Naive B cell (primary cell): Measurements from ENCODE around the gene DCTD. TPM values are rescaled to one million over a fixed set of nuclear protein-coding genes. Genes with fewer than 3 reads are reported as not detected.

Source experiments
- ATAC-seq, 2 donors: fragments of 150-1000 bp; cut with Tn5 transposase; 2 replicates each; pipeline ENCODE4 v1.10.0; 2021; ENCODE audit warnings: low read depth in 2 of 2, mild to moderate bottlenecking in 2 of 2, moderate library complexity in 2 of 2
- DNase-seq: peaks from one replicate; pipeline ENCODE4 v3.0.0; 2022
- H3K27ac Mint-ChIP-seq, 6 donors: one replicate each; pipeline ENCODE4 v1.8.0; 2020 to 2022; ENCODE audit warnings: mild to moderate bottlenecking in 6 of 6, mixed read lengths in 6 of 6, moderate library complexity in 5 of 6, inconsistent platforms in 2 of 6
- H3K27me3 Mint-ChIP-seq, 3 donors: one replicate each; pipeline ENCODE4 v1.8.0; 2021 to 2022; ENCODE audit warnings: mixed read lengths in 3 of 3, mild to moderate bottlenecking in 1 of 3
- H3K36me3 Mint-ChIP-seq, 2 donors: one replicate each; pipeline ENCODE4 v1.8.0; 2020 to 2022; ENCODE audit warnings: mixed read lengths in 2 of 2, inconsistent platforms in 1 of 2, mild to moderate bottlenecking in 1 of 2
- H3K4me1 Mint-ChIP-seq, 3 donors: one replicate each; pipeline ENCODE4 v1.8.0; 2020 to 2022; ENCODE audit warnings: mixed read lengths in 3 of 3, inconsistent platforms in 1 of 3, mild to moderate bottlenecking in 1 of 3, moderate library complexity in 1 of 3
- H3K4me3 Mint-ChIP-seq, 8 donors: one replicate each; pipeline ENCODE4 v1.8.0; 2020 to 2022; ENCODE audit warnings: mild to moderate bottlenecking in 8 of 8, mixed read lengths in 8 of 8, moderate library complexity in 8 of 8, inconsistent platforms in 2 of 8
- H3K9me3 Mint-ChIP-seq, 7 donors: one replicate each; pipeline ENCODE4 v1.8.0; 2020 to 2022; ENCODE audit warnings: mixed read lengths in 7 of 7, mild to moderate bottlenecking in 5 of 7, inconsistent platforms in 2 of 7, moderate library complexity in 1 of 7
- polyA plus RNA-seq, 6 donors: library from polyadenylated mRNA; unstranded; fragments of 300-500 nt; fragmentation: Illumina TruSeq; gene quantifications; one replicate each; pipeline ENCODE4 v1.2.3, GENCODE V29; 2021; ENCODE audit warnings: low read depth in 6 of 6

DCTD gene
- polyA plus RNA-seq, 6 donors from 2014 or later: 84.2 to 141 (median 97.0) TPM

DNA sequence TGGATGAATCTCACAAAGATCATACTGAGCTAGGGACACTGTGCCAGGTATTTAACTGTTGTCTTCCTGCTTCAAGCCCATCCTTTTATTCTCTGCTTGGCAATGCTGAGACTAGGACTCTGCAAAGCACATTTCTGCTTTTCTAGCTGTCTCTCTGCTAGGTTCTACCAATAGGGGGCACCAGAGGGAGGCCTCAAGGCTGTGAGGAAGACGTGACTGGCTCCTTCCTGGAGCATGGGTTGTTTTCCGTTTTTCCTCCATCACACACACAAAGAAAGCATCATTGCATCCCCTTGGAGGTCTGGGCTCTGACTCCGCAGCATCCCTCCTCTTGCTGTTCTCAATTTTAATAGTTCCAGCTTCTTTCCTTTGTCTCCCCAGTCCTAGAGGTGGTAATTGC, 10.9 kb upstream of the DCTD start:
- H3K4me1 Mint-ChIP-seq: no peaks in the 10 kb centered on the region
- H3K27ac Mint-ChIP-seq: no peak overlapping the region
- peaks cover 22 to 27% (median 25%) of the 10 kb centered on the region in 3 donors for H3K27me3 Mint-ChIP-seq
- no peaks in the 10 kb centered on the region for H3K9me3 Mint-ChIP-seq
- DNase-seq (no peak), ATAC-seq (no peak)
- no peaks in the 10 kb centered on the region for H3K36me3 Mint-ChIP-seq
- no peak overlapping the region for H3K4me3 Mint-ChIP-seq

DNA sequence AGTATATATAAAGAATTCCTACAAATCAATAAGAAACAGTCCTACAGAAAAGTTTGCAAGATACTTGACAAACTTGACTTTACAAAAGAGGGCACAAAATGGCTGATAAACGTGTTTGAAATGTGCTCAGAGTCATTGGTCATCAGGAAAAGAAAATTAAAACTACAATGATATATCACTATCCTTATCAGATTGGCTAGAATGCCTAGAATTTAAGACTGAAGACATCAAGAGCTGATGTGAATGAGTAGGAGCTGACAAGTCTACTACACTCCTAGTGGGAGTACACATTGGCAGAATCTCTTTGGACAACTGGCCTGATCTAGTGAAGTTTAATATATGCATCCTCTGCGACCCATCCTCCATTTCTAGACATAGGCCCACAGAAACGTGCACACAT, 10.3 kb upstream of the DCTD start:
- no peaks in the 10 kb centered on the region for H3K9me3 Mint-ChIP-seq
- no peak overlapping the region for H3K27ac Mint-ChIP-seq
- no peak for DNase-seq
- no peaks in the 10 kb centered on the region for H3K4me1 Mint-ChIP-seq
- peaks cover 24 to 29% (median 26%) of the 10 kb centered on the region in 3 donors for H3K27me3 Mint-ChIP-seq
- H3K36me3 Mint-ChIP-seq: no peaks in the 10 kb centered on the region
- H3K4me3 Mint-ChIP-seq: no peak overlapping the region
- ATAC-seq: no peak

DNA sequence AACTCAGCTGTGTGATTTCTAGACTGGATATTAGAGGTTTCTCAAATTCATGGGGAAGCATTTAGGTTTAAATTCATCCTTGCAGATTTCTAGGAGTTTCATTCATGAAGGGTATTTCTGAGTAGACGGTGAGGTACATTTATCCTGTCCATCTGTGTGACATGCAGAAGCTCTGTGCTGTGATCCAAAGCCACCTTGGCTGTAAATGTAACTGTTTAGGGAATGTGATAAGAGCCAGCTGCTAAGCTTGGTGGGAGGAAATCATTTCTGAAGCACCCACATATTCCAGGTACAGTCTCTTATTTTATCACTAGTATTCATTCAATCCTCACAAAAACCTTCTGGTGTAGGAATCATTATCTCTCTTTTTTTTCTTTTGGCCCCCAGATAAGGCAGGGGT, 8.7 kb upstream of the DCTD start:
- Mint-ChIP-seq H3K36me3 (no peaks in the 10 kb centered on the region), H3K4me1 (no peaks in the 10 kb centered on the region), H3K9me3 (no peaks in the 10 kb centered on the region), H3K27me3 (peaks cover 30 to 36% (median 36%) of the 10 kb centered on the region in 3 donors), H3K27ac (no peak overlapping the region), H3K4me3 (no peak overlapping the region)
- DNase-seq: no peak
- ATAC-seq: no peak

DNA sequence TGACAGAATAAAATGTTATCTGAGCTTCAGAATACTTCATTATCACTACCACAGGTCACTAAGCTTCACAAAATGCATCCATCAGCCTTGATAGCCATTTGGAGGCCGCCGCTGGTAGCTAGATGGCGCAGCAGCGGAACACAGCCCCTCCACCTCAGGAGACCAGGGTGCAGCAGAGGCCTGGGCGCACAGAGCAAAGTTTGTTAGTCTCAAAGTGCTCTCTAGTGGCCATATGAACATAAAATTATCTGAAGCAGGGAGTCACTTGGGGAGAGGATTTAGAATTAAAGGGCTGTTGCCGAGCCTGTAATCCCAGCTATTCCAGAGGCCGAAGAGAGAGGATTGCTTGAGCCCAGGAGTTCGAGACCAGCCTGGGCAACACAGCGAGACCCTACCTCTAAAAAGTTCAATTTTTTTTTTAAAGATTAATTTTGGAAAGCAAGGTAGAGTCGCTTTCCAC, 8.1 kb upstream of the DCTD start:
- H3K36me3 Mint-ChIP-seq: no peaks in the 10 kb centered on the region
- ATAC-seq: peak; percentile 100

DNA sequence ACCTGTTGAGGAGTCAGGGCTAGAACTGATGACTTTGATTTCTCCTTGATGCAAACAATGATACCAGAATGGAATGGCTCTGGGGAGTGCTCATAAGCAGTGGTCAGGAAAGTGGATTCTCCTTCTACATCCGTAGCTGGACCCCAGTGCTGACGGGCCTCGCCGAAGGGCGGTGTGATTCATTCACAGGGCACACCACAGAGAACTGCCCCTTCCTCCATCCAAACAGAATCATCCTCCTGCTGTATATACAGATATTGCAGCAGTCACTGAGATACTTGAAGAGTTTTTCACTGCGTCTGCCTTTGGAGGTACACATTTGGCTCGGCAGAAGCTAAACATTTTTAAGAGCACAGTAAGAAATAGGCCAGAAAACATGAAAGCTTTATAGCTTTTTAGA, 7.3 kb upstream of the DCTD start:
- no peak overlapping the region for H3K4me3 Mint-ChIP-seq
- H3K36me3 Mint-ChIP-seq: no peaks in the 10 kb centered on the region
- peaks cover 0 to 3% (median 0%) of the 10 kb centered on the region in 3 donors for H3K4me1 Mint-ChIP-seq
- DNase-seq (no peak), ATAC-seq (no peak)
- H3K9me3 Mint-ChIP-seq: no peaks in the 10 kb centered on the region
- no peak overlapping the region for H3K27ac Mint-ChIP-seq
- peaks cover 25 to 36% (median 30%) of the 10 kb centered on the region in 3 donors for H3K27me3 Mint-ChIP-seq

More for the DNA sequence above, 8.1 kb upstream of the DCTD start:
- no peak overlapping the region for H3K4me3 Mint-ChIP-seq
- no peak overlapping the region for H3K27ac Mint-ChIP-seq
- DNase-seq: peak; percentile 71
- no peaks in the 10 kb centered on the region for H3K9me3 Mint-ChIP-seq
- no peaks in the 10 kb centered on the region for H3K4me1 Mint-ChIP-seq
- H3K27me3 Mint-ChIP-seq: peaks cover 25 to 36% (median 35%) of the 10 kb centered on the region in 3 donors

DNA sequence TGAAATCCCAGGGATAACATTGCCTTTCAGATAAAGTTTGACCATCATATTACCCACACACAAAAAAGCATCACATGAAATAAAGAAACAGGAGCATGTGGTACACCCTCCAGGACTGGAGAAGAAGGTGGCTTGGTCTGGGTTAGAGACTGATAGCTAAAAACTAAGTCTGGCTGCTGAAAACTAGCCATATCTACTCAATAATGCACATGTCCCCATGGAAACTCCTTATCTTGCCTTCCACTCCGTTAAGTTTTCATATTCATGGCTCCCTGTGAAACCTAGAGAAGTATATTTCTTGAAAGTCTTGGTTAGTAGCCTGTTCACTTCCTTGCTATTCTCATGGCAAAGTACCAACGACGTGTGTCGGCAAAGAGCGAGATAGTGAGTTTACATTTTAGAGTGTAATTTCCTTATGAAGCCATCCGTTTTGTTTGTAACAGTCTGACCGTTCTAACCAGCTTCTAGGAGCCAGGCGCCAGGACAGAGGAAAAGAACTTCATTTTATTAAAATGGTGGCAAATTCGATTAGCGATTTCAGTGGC, 6.7 kb upstream of the DCTD start:
- Mint-ChIP-seq H3K36me3 (no peaks in the 10 kb centered on the region), H3K4me1 (peaks cover 2 to 10% (median 3%) of the 10 kb centered on the region in 3 donors), H3K4me3 (no peak overlapping the region), H3K27me3 (peaks cover 25 to 36% (median 30%) of the 10 kb centered on the region in 3 donors), H3K9me3 (peaks cover 0 to 2% (median 0%) of the 10 kb centered on the region in 7 donors), H3K27ac (no peak overlapping the region)
- DNase-seq: no peak
- no peak for ATAC-seq

DNA sequence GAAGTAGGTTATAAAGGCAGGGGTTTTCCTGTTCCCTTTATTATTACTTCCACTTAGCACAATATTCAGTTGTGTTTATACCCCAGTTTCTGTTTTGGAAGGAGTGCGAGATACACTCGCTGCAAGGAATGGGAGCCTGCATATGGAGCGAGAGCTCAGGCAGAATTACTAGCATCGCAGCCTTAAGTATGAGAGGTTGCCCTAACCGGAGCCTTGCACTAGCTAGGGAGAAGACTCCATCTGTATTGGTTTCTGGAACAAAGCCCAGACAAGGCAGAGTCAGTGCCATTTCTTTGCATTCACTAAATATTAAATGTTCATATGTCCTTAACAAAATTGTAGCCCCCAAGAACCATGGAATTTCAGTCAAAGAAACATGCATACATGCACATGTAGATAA, 6.2 kb upstream of the DCTD start:
- H3K4me1 Mint-ChIP-seq: peaks cover 6 to 15% (median 8%) of the 10 kb centered on the region in 3 donors
- peaks cover 25 to 36% (median 30%) of the 10 kb centered on the region in 3 donors for H3K27me3 Mint-ChIP-seq
- ATAC-seq: no peak
- H3K36me3 Mint-ChIP-seq: no peaks in the 10 kb centered on the region
- H3K9me3 Mint-ChIP-seq: peaks cover 0 to 4% (median 0%) of the 10 kb centered on the region in 7 donors
- no peak overlapping the region for H3K27ac Mint-ChIP-seq
- no peak for DNase-seq
- H3K4me3 Mint-ChIP-seq: no peak overlapping the region

DNA sequence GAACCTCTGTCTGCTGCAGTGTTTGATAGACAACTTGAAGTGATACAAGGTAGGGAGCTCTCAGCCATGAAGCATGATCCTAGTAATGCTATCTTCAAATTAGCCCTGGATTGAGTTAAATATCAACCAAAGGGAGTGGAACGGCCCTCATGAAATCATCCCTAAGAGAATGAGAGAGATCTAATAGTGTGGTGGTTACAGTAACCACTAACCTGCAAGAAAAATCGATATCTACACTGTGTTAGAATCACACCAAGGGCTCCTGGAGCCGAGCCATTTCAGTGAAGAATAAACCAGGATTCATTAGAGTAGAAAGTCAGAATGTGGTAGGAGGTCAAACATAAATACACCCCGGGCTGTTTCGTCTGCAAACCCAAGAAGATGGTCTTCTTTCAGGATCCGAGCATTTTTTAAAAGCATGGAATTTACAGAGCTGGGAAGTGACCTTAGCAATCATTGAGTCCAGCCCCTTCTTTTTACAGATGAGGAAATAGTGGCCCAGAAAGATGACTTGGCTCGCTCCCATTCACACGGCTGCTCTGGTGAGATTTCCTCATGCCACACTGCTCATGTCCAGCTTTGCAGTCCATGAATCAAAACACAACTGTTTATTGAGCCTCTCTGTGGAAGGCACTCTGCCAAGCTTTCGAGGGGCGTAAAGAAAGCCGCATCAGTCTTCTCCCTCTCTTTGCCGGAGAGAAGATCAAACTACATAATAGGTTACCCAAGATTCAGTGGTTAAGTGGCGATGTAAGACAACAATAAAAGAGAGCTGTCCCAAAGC, 5.5 kb upstream of the DCTD start:
- ATAC-seq (no peak), DNase-seq (no peak)
- no peak overlapping the region for H3K4me3 Mint-ChIP-seq
- peaks cover 10 to 22% (median 15%) of the 10 kb centered on the region in 3 donors for H3K4me1 Mint-ChIP-seq
- no peaks in the 10 kb centered on the region for H3K36me3 Mint-ChIP-seq
- peaks cover 0 to 4% (median 0%) of the 10 kb centered on the region in 7 donors for H3K9me3 Mint-ChIP-seq
- no peak overlapping the region for H3K27ac Mint-ChIP-seq
- H3K27me3 Mint-ChIP-seq: peaks cover 20 to 30% (median 29%) of the 10 kb centered on the region in 3 donors

DNA sequence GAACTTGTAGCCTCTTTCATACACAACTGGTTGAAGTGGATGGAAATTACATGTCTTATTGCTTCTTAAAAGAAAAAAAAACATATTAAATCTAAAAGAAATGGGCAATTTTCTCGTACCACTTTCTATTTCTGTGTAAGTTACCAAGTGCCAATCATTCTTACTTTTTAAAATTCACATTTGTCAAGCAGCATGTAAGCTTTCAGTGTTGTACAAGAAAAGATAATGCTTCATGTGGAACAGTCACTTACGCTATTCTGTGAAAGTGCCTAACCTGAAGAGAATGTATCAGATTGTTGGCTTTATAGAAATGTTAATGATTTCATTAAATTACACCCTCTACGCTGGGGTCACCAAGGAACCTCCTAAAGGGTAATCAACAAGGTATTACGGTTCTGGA, 4.4 kb upstream of the DCTD start:
- Mint-ChIP-seq H3K27me3 (peaks cover 20 to 30% (median 27%) of the 10 kb centered on the region in 3 donors), H3K36me3 (no peaks in the 10 kb centered on the region), H3K27ac (no peak overlapping the region), H3K9me3 (peaks cover 0 to 4% (median 0%) of the 10 kb centered on the region in 7 donors), H3K4me3 (no peak overlapping the region), H3K4me1 (peaks cover 12 to 23% (median 16%) of the 10 kb centered on the region in 3 donors)
- ATAC-seq: no peak
- no peak for DNase-seq

DNA sequence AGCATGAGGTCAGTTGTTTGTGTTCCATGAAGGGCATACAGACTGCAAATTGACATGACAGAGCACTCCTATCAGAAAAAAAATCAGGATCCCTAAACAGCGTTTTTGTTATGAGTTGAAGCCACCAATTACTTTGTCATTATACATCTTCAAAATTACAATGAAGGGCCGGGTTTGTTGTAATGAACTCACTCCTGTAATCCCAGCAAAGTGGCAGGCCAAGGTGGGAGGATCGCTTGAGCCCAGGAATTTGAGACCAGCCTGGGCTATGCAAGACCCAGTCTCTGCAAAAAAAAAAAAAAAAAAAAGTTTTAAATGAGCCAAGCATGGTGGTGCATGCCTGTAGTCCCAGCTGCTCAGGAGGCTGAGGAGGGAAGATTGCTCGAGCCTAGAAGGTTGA, 3.5 kb upstream of the DCTD start:
- no peak overlapping the region for H3K4me3 Mint-ChIP-seq
- no peak for DNase-seq
- H3K27me3 Mint-ChIP-seq: peaks cover 20 to 30% (median 27%) of the 10 kb centered on the region in 3 donors
- H3K27ac Mint-ChIP-seq: no peak overlapping the region
- H3K4me1 Mint-ChIP-seq: peaks cover 21 to 32% (median 23%) of the 10 kb centered on the region in 3 donors
- no peak for ATAC-seq
- H3K36me3 Mint-ChIP-seq: no peaks in the 10 kb centered on the region
- H3K9me3 Mint-ChIP-seq: peaks cover 0 to 4% (median 0%) of the 10 kb centered on the region in 7 donors

DNA sequence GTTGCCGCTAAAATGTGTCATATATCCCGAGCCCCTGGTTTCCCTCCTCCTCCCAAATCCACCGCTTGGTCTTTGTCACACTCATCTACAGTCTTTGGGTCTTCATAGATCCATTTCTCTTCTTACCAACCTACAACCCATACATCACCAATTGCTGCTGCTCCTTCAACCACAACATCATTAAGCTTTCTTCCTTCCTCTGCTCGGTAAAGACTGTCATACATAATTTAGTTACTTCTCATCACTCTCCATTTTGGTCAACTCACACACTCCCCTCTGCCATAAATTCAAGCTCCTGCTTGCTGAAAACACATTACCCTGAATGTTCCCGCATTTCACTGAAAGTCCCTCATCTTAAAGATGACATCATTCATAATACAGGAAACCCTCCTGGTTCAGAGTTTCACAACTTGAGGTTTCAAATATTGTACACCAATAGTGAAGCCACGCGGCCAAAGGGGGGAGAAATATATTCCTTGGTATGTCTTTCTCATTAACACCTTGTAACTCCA, 1.7 kb upstream of the DCTD start:
- H3K4me3 Mint-ChIP-seq: peak overlapping the region; percentile 37 to 98 (median 78)
- peak overlapping the region; percentile 82 to 99 (median 94) for H3K27ac Mint-ChIP-seq
- DNase-seq (no peak), ATAC-seq (no peak)
- peaks cover 0 to 4% (median 0%) of the 10 kb centered on the region in 7 donors for H3K9me3 Mint-ChIP-seq
- peaks cover 15 to 27% (median 19%) of the 10 kb centered on the region in 3 donors for H3K27me3 Mint-ChIP-seq
- peaks cover 21 to 32% (median 25%) of the 10 kb centered on the region in 3 donors for H3K4me1 Mint-ChIP-seq
- H3K36me3 Mint-ChIP-seq: no peaks in the 10 kb centered on the region

DNA sequence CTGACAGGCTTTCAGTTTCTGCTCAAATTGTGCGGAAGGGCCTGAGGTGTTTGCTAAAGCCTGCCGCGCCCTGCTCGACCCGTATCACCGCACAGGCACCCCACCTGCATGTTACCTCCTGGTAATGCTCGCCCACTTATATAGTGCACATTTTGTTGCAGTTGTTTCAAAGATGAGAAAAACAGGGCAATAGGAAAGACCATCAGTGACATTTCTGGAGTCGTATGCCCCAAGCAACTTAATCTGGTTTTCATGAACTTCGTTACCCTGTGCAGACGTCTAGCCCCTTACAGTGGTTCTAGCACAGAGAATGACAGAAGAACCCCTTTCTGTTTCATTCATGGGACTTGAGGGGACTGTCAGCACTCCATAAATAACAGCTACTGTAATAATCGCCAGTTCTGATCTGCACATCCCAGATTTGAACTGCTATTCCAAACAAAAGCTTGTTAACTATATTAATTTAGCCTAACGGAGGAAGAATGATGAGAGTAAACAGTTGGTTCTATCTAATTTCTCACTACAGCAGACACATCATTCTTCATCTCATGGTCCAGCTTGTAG, 940 bp upstream of the DCTD start:
- ATAC-seq (peak; percentile 11 to 12), DNase-seq (no peak)
- Mint-ChIP-seq H3K27ac (peak overlapping the region; percentile 82 to 99 (median 94)), H3K4me3 (peak overlapping the region; percentile 62 to 98 (median 95)), H3K4me1 (peaks cover 21 to 33% (median 25%) of the 10 kb centered on the region in 3 donors), H3K9me3 (peaks cover 0 to 4% (median 0%) of the 10 kb centered on the region in 7 donors), H3K27me3 (peaks cover 9 to 20% (median 12%) of the 10 kb centered on the region in 3 donors), H3K36me3 (peaks cover 5 to 6% of the 10 kb centered on the region in 2 donors)

DNA sequence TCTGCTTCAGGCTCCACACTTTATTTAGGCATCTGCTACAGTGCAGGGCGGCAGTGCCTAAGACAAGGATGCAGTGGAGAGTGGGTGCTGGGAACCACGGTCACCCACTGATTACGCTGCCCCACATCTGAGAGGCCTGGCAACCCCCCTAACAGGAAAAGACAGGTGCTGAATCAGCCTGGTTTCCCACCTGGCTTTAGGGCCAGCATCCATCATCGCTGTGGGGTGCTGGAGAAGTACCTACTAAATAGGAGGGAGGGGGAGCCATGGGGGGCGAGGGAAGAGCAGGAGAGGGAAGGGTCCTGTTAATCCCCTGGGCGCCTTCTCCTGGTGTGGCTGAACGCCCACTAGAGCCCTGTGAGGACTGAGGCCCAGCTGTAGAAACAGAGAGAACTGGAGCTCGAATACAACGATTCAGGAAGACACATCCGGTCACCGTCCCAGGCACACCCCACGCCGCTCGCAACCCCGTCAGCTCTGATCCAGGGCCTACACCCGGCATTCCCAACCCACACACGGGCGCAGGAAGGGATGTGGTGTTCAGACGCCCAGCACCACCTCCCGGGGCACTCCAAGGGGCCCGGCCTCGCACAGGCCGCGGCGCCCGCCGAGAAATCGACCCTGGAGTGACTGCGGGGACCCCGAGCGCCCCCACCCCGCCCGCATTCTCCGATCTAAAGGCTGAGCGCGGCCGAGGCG, 554 bp downstream of the DCTD start:
- Mint-ChIP-seq H3K36me3 (peaks cover 17 to 20% of the 10 kb centered on the region in 2 donors), H3K27ac (peak overlapping the region; percentile 84 to 98 (median 94)), H3K4me1 (peaks cover 21 to 35% (median 34%) of the 10 kb centered on the region in 3 donors), H3K9me3 (peaks cover 0 to 4% (median 0%) of the 10 kb centered on the region in 7 donors), H3K4me3 (peak overlapping the region; percentile 62 to 96 (median 89)), H3K27me3 (peaks cover 0 to 8% (median 0%) of the 10 kb centered on the region in 3 donors)
- DNase-seq: no peak
- ATAC-seq: no peak
